AG09319 (cell line): Measurements from ENCODE around the gene GPA33.

ENCODE experiments used
- DNase-seq: peaks from one replicate; pipeline ENCODE4 v3.0.0-alpha.2; 2010; ENCODE audit warnings: low read depth; ENCODE audit errors: extremely low read depth
- CTCF ChIP-seq: IDR thresholded peaks from 2 replicates; pipeline ENCODE4 v1.5.1; 2011; ENCODE audit warnings: low read depth, mild to moderate bottlenecking, inconsistent platforms, low read length, moderate library complexity

The GPA33 gene

GRCh38 chr1:167081594-167082156 lies 8.5 kb downstream of the GPA33 start:
- DNase-seq = no peak
- TF ChIP-seq CTCF = no peak

- TF ChIP-seq CTCF = no peak
- DNase-seq = no peak
Measured at GRCh38 chr1:167077868-167078210, 12.3 kb downstream of the GPA33 start.

GRCh38 chr1:167077128-167077867 lies 12.9 kb downstream of the GPA33 start:
- no peak for DNase-seq
- no peak for TF ChIP-seq CTCF

GRCh38 chr1:167076136-167076710 lies 14.0 kb downstream of the GPA33 start:
- TF ChIP-seq CTCF = no peak
- no peak for DNase-seq

GRCh38 chr1:167071286-167071685 lies 18.9 kb downstream of the GPA33 start:
- TF ChIP-seq CTCF = no peak
- no peak for DNase-seq

- no peak for TF ChIP-seq CTCF
- no peak for DNase-seq
Measured at GRCh38 chr1:167068761-167069160, 21.4 kb downstream of the GPA33 start.

GRCh38 chr1:167067904-167068303 lies 22.3 kb downstream of the GPA33 start:
- DNase-seq = no peak
- no peak for TF ChIP-seq CTCF
